ENCODE results near the gene STAC3. TPM values are rescaled to one million over a fixed set of nuclear protein-coding genes. Genes with fewer than 3 reads are reported as not detected.
A peak's percentile ranks its signal among the peaks of the same experiment; 100 is the strongest.

Gene STAC3
- total RNA-seq, 1 experiment from 2014 or later = 3.3 TPM

DNA sequence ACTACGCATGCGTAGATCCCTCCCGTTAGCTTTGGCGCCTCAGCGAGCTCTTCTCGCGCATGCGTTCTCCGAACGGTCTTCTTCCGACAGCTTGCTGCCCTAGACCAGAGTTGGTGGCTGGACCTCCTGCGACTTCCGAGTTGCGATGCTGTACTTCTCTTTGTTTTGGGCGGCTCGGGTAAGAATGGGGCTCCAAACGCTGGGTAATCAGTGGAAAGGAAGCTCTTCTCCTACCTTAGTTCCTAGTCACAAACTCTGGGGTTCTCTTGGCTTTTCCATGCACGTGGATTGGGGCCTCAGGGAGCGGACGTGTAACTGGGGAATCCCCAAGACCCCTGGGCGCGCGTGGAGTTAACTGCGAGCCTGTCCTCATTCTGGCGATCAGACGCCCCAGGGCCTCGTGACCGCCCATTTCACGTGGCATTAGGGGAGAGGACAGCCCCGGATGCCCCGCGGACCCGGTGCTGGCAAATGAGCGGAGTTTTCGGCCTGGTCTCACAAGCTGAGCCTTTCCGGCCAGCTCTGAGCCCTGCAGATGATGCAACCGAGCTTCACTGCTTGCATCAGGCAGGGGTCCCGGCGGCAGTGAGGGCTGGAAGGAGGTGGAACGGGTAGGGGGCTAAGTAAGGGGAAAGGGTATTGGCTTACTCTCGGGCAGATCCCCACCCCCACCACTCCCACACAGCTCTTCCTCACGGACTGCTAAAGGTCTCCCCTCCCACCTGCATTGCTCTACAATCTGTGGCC is 21.2 kb downstream of the STAC3 start, which contains the start of gene SHMT2 (continued):
- TF ChIP-seq, protein P1, sequence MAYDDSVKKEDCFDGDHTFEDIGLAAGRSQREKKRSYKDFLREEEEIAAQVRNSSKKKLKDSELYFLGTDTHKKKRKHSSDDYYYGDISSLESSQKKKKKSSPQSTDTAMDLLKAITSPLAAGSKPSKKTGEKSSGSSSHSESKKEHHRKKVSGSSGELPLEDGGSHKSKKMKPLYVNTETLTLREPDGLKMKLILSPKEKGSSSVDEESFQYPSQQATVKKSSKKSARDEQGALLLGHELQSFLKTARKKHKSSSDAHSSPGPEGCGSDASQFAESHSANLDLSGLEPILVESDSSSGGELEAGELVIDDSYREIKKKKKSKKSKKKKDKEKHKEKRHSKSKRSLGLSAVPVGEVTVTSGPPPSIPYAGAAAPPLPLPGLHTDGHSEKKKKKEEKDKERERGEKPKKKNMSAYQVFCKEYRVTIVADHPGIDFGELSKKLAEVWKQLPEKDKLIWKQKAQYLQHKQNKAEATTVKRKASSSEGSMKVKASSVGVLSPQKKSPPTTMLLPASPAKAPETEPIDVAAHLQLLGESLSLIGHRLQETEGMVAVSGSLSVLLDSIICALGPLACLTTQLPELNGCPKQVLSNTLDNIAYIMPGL (CRISPR knock-in tag; IDR thresholded peaks at IDR 0.05) = peak; percentile 84
- TF ChIP-seq, protein P2, sequence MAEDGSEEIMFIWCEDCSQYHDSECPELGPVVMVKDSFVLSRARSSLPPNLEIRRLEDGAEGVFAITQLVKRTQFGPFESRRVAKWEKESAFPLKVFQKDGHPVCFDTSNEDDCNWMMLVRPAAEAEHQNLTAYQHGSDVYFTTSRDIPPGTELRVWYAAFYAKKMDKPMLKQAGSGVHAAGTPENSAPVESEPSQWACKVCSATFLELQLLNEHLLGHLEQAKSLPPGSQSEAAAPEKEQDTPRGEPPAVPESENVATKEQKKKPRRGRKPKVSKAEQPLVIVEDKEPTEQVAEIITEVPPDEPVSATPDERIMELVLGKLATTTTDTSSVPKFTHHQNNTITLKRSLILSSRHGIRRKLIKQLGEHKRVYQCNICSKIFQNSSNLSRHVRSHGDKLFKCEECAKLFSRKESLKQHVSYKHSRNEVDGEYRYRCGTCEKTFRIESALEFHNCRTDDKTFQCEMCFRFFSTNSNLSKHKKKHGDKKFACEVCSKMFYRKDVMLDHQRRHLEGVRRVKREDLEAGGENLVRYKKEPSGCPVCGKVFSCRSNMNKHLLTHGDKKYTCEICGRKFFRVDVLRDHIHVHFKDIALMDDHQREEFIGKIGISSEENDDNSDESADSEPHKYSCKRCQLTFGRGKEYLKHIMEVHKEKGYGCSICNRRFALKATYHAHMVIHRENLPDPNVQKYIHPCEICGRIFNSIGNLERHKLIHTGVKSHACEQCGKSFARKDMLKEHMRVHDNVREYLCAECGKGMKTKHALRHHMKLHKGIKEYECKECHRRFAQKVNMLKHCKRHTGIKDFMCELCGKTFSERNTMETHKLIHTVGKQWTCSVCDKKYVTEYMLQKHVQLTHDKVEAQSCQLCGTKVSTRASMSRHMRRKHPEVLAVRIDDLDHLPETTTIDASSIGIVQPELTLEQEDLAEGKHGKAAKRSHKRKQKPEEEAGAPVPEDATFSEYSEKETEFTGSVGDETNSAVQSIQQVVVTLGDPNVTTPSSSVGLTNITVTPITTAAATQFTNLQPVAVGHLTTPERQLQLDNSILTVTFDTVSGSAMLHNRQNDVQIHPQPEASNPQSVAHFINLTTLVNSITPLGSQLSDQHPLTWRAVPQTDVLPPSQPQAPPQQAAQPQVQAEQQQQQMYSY (CRISPR knock-in tag; IDR thresholded peaks at IDR 0.05) = no peak
- TF ChIP-seq ZNF416 (CRISPR knock-in tag; IDR thresholded peaks at IDR 0.05) = no peak
- TF ChIP-seq TEAD1 (CRISPR knock-in tag; IDR thresholded peaks at IDR 0.05) = peak; percentile 78; the same call in 1 of the 2 replicates
- TF ChIP-seq, protein P3, sequence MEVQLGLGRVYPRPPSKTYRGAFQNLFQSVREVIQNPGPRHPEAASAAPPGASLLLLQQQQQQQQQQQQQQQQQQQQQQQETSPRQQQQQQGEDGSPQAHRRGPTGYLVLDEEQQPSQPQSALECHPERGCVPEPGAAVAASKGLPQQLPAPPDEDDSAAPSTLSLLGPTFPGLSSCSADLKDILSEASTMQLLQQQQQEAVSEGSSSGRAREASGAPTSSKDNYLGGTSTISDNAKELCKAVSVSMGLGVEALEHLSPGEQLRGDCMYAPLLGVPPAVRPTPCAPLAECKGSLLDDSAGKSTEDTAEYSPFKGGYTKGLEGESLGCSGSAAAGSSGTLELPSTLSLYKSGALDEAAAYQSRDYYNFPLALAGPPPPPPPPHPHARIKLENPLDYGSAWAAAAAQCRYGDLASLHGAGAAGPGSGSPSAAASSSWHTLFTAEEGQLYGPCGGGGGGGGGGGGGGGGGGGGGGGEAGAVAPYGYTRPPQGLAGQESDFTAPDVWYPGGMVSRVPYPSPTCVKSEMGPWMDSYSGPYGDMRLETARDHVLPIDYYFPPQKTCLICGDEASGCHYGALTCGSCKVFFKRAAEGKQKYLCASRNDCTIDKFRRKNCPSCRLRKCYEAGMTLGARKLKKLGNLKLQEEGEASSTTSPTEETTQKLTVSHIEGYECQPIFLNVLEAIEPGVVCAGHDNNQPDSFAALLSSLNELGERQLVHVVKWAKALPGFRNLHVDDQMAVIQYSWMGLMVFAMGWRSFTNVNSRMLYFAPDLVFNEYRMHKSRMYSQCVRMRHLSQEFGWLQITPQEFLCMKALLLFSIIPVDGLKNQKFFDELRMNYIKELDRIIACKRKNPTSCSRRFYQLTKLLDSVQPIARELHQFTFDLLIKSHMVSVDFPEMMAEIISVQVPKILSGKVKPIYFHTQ (CRISPR knock-in tag; IDR thresholded peaks at IDR 0.05) = 0 out of 2 replicates have a peak, but pooled peaks have one; percentile 29
- TF ChIP-seq EMX1 (CRISPR knock-in tag; IDR thresholded peaks at IDR 0.05) = no peak; the same call in 1 of the 2 replicates
- TF ChIP-seq GRHL2 (CRISPR knock-in tag; IDR thresholded peaks at IDR 0.05; ENCODE audit: insufficient replicate concordance, severe bottlenecking) = no peak
- TF ChIP-seq NFATC4 (CRISPR knock-in tag; IDR thresholded peaks at IDR 0.05) = no peak
- no peak; the same call in 1 of the 2 replicates for TF ChIP-seq FOXK1 (CRISPR knock-in tag; IDR thresholded peaks at IDR 0.05)
- TF ChIP-seq, protein P4, sequence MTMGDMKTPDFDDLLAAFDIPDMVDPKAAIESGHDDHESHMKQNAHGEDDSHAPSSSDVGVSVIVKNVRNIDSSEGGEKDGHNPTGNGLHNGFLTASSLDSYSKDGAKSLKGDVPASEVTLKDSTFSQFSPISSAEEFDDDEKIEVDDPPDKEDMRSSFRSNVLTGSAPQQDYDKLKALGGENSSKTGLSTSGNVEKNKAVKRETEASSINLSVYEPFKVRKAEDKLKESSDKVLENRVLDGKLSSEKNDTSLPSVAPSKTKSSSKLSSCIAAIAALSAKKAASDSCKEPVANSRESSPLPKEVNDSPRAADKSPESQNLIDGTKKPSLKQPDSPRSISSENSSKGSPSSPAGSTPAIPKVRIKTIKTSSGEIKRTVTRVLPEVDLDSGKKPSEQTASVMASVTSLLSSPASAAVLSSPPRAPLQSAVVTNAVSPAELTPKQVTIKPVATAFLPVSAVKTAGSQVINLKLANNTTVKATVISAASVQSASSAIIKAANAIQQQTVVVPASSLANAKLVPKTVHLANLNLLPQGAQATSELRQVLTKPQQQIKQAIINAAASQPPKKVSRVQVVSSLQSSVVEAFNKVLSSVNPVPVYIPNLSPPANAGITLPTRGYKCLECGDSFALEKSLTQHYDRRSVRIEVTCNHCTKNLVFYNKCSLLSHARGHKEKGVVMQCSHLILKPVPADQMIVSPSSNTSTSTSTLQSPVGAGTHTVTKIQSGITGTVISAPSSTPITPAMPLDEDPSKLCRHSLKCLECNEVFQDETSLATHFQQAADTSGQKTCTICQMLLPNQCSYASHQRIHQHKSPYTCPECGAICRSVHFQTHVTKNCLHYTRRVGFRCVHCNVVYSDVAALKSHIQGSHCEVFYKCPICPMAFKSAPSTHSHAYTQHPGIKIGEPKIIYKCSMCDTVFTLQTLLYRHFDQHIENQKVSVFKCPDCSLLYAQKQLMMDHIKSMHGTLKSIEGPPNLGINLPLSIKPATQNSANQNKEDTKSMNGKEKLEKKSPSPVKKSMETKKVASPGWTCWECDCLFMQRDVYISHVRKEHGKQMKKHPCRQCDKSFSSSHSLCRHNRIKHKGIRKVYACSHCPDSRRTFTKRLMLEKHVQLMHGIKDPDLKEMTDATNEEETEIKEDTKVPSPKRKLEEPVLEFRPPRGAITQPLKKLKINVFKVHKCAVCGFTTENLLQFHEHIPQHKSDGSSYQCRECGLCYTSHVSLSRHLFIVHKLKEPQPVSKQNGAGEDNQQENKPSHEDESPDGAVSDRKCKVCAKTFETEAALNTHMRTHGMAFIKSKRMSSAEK (CRISPR knock-in tag; IDR thresholded peaks at IDR 0.05; ENCODE audit: borderline replicate concordance) = no peak
- TF ChIP-seq, protein P5, sequence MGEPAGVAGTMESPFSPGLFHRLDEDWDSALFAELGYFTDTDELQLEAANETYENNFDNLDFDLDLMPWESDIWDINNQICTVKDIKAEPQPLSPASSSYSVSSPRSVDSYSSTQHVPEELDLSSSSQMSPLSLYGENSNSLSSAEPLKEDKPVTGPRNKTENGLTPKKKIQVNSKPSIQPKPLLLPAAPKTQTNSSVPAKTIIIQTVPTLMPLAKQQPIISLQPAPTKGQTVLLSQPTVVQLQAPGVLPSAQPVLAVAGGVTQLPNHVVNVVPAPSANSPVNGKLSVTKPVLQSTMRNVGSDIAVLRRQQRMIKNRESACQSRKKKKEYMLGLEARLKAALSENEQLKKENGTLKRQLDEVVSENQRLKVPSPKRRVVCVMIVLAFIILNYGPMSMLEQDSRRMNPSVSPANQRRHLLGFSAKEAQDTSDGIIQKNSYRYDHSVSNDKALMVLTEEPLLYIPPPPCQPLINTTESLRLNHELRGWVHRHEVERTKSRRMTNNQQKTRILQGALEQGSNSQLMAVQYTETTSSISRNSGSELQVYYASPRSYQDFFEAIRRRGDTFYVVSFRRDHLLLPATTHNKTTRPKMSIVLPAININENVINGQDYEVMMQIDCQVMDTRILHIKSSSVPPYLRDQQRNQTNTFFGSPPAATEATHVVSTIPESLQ (CRISPR knock-in tag; IDR thresholded peaks at IDR 0.05) = no peak
- TF ChIP-seq IRF2 (CRISPR knock-in tag; IDR thresholded peaks at IDR 0.05; ENCODE audit: borderline replicate concordance, low read depth) = no peak
- TF ChIP-seq ZNF232 (CRISPR knock-in tag; IDR thresholded peaks at IDR 0.05) = no peak
- TF ChIP-seq, protein P6, sequence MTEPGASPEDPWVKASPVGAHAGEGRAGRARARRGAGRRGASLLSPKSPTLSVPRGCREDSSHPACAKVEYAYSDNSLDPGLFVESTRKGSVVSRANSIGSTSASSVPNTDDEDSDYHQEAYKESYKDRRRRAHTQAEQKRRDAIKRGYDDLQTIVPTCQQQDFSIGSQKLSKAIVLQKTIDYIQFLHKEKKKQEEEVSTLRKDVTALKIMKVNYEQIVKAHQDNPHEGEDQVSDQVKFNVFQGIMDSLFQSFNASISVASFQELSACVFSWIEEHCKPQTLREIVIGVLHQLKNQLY (CRISPR knock-in tag; IDR thresholded peaks at IDR 0.05) = no peak
- no peak for TF ChIP-seq RORB (CRISPR knock-in tag; IDR thresholded peaks at IDR 0.05)
- TF ChIP-seq SOX15 (CRISPR knock-in tag; IDR thresholded peaks at IDR 0.05) = no peak
- peak; percentile 48; the same call in 1 of the 2 replicates for TF ChIP-seq FOXP1 (CRISPR knock-in tag; IDR thresholded peaks at IDR 0.05; ENCODE audit: borderline replicate concordance)
- TF ChIP-seq ZNF396 (CRISPR knock-in tag; IDR thresholded peaks at IDR 0.05; ENCODE audit: borderline replicate concordance) = no peak
- TF ChIP-seq, protein P7, sequence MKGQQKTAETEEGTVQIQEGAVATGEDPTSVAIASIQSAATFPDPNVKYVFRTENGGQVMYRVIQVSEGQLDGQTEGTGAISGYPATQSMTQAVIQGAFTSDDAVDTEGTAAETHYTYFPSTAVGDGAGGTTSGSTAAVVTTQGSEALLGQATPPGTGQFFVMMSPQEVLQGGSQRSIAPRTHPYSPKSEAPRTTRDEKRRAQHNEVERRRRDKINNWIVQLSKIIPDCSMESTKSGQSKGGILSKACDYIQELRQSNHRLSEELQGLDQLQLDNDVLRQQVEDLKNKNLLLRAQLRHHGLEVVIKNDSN (CRISPR knock-in tag; IDR thresholded peaks at IDR 0.05) = peak; percentile 84
- no peak for TF ChIP-seq ZNF219 (CRISPR knock-in tag; IDR thresholded peaks at IDR 0.05; ENCODE audit: borderline replicate concordance)
- TF ChIP-seq CREB1 (CRISPR knock-in tag; IDR thresholded peaks at IDR 0.05) = no peak; the same call in 1 of the 2 replicates
- no peak for TF ChIP-seq TEAD4 (CRISPR knock-in tag; IDR thresholded peaks at IDR 0.05)
- TF ChIP-seq SMAD4 (CRISPR knock-in tag; IDR thresholded peaks at IDR 0.05) = no peak
